HG02678 (cell line): Measurements from ENCODE around the gene WASF2.
"Not testable (repeated sequence)": the region's sequence is repeated elsewhere in the genome, so short reads cannot be mapped to it uniquely, and the experiment has no call there.

ENCODE experiments used
- ATAC-seq: cut with Tn5 transposase; IDR thresholded peaks from one replicate; pipeline ENCODE4 v1.9.1; 2021; ENCODE audit warnings: mild to moderate bottlenecking, moderate library complexity; ENCODE audit not compliant: unreplicated experiment

Gene WASF2, protein sequence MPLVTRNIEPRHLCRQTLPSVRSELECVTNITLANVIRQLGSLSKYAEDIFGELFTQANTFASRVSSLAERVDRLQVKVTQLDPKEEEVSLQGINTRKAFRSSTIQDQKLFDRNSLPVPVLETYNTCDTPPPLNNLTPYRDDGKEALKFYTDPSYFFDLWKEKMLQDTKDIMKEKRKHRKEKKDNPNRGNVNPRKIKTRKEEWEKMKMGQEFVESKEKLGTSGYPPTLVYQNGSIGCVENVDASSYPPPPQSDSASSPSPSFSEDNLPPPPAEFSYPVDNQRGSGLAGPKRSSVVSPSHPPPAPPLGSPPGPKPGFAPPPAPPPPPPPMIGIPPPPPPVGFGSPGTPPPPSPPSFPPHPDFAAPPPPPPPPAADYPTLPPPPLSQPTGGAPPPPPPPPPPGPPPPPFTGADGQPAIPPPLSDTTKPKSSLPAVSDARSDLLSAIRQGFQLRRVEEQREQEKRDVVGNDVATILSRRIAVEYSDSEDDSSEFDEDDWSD

DNA sequence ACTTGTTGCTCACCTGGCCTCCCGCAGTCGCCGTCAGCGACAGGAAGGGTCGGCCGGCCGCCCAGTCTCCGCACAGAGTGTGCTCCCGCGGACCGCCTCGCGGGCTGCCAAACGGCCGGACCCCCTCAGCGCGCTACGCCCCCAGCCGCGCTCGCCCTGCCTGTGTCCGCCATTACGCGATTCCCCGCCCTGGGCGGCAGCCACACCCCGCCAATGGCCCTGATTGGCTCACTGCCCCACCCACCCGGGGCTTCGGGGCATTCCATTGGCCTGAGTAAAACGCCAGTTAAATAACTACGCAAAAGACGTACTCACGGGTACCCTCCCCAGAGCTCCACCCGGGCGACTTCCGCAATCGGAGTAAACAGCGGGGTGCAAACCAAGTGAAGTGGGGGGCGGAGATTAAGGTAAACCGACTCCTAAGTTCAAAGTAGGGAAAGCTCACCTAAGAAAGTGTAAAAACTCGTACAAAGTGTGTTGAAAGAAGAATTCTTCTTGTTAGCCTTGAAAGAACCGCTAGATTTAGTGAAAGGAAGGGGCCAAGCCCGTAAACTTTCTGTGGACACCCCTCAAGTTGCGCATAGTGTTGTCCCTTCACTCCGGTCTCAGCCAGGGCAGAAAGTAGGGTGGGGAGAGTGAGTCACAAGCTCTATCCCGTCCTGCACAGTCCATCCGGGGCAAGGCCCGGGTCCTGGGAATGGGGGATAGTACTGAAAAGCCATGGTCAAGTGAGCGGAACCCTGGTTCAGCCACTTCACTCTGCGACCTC, at the start of gene WASF2:
Gene WASF2 (minus strand): TSS at position 195 of the 769 bp plus-strand sequence. CDS start 61,277 bp downstream, outside the sequence.
- peak; percentile 93 for ATAC-seq

DNA sequence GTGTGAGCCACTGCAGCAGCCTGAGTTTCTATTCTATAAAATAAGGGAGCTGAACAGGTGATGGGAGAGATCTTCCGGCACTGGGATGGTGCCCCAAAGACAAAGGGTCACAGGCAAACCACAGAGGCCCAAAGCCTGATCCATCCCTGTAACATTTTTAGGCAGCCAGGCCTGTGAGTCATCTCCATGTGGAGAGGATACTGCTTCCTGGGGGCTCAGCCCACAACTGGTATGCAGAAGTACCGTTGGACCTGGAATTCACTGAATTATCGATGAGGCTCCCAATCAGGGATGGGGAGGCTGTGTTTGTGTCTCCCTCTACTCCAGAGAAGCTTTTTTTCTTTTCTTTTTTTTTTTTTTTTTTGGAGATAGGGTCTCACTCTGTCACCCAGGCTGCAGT, 48.8 kb upstream of the WASF2 start:
- ATAC-seq, result no peak

DNA sequence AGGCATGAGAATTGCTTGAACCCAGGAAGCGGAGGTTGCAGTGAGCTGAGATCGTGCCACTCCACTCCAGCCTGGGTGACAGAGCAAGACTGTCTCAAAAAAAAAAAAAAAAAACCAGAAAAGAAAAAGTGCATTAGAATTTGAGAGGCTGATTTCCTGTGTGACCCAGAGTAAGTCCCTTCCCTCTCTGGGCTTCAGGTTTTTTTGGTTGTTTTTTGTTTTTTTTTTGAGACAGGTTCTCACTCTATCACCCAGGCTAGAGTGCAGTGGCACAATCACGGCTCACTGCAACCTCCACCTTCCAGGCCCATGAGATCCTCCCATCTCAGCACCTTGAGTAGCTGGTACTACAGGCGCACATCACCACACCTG, 48.3 kb upstream of the WASF2 start:
- ATAC-seq, result not testable (repeated sequence)

DNA sequence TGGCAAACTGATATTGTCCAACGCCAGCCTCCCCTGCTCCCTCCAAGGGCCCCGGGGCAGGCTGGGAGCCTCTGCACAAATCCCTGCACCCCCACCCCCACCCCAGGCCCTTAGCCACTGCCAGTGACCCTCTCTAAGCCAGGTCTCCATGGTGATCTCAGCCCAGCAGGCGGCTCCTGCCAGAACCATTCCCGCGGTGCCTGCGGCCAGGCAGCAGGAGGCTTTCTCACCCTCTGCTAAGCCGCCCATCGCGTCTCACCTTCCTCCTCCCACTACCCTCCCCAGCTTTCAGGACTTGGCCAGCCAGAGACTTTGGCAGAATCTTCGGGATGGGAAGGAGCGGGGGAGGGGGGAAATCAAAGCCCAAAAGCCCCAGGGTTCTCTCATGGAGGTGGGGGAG, 46.8 kb upstream of the WASF2 start:
- no peak for ATAC-seq

DNA sequence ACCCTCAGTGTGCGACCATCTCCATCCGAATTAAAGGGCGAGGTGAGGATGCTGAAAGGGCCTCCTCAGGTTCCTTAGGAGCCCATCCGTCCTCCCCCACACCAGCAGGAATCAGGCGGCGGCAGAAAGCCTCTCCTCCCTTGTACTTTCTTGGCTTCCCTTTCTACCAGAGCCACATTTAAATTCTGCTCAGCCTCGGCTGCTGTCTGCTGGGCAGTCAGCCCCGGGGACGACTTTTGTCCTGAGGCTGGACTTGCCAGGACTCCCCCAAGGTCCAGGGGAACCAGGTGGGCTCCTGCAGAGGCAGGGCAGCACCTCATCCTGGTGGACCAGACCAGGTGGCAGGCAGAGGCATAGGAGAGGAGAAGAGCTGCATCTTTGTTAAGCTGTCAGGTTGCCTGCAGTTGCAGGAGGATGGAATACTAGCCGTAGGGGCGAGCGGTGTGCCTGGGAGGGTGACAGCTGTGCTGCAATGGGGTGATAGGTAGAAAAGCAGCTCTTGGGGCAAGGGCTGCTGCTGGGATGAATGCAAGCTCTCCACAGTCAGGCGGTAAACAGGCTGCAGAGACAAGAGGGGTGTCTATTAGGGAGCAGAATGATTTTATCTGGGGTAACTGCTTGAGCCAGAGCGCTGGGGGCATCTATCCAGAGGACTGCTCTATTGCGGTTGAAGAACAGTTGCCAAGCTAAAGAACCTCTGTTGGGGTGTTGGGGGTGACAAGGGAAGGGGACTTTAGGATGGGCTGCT, 46.2 kb upstream of the WASF2 start:
- no peak for ATAC-seq

DNA sequence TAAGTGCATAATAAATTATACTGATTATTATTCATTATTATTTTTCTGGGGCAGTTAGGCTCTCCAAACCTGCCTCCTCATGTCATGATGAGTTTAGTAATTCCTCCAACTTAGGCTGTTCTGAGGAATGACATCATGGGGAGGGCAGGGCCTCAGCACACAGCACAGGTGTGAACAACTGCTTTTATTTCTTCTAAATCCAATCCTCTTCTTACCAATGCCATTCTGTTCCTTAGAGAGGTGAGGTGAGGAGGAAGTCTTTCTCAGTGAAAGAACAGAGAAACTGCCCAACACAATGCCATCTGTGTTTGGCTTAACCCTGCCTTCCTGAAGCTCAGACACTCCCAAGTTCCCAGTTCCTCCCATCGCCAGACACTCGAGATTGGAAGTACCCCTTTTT, 45.4 kb upstream of the WASF2 start:
- ATAC-seq, result no peak

DNA sequence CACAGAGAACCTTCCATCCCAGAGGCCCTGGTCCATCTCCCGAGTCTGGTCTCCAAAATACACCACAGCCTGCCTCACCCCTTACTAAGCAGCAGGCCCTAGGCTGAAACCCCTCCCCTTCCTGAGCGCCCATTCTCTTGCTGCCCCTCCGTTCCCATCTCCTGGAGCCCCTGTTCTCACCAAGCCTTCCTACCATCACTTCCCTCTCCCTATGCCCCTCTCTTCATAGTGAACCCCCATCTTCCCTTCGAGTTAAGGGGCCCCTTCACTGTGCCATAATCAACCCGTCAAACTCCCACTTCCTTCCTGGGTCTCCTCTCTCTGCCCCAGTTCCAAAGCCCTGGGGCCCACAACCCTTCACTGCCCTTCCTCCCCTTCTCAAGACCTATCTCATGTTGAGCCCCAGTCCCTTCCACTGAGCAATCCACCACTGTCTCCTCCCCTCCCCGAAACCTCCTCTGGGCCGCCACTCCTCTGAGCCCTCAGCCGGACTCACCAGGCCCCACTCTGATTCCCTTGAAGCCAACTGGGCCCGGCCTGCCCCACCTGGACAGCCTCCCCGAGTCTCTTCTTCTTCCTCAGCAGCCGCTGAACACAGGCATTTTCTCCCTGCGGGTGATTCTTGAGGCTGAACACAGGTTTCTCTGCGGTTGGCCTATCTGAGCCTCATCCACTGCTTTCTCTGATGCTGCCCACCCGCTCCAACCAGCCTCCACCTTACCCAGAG, 42.2 kb upstream of the WASF2 start:
- no peak for ATAC-seq

DNA sequence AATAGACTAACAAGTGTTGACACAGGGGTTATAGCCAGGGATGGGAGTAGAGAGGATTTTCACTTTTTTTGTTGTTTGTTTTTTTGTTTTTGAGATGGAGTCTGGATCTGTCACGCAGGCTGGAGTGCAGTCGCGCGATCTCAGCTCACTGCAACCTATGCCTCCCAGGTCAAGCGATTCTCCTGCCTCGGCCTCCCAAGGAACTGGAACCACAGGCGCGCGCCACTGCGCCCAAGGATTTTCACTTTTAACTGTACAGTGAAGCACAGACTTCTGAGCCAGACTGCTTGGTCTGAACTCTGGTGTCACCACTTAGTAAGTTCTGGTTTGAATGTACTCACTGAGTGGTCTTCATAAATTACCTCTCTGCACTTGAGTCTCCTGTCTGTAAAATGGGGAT, 40.2 kb upstream of the WASF2 start:
- no peak for ATAC-seq

DNA sequence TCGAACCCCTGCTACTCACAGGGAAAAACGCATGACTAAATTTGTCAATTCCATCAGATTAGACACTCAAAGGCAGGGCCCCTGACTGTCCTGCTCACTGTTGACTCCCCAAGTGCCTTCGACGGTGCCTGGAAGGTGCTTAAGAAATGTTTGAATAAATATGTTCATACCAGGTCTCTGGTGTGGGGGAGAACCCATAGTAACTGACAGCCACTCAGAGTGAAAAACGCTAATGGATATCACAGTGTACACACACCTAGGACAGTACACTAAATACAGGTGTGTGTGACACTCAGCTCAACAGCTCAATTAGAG, 39.7 kb upstream of the WASF2 start:
- ATAC-seq, result no peak

DNA sequence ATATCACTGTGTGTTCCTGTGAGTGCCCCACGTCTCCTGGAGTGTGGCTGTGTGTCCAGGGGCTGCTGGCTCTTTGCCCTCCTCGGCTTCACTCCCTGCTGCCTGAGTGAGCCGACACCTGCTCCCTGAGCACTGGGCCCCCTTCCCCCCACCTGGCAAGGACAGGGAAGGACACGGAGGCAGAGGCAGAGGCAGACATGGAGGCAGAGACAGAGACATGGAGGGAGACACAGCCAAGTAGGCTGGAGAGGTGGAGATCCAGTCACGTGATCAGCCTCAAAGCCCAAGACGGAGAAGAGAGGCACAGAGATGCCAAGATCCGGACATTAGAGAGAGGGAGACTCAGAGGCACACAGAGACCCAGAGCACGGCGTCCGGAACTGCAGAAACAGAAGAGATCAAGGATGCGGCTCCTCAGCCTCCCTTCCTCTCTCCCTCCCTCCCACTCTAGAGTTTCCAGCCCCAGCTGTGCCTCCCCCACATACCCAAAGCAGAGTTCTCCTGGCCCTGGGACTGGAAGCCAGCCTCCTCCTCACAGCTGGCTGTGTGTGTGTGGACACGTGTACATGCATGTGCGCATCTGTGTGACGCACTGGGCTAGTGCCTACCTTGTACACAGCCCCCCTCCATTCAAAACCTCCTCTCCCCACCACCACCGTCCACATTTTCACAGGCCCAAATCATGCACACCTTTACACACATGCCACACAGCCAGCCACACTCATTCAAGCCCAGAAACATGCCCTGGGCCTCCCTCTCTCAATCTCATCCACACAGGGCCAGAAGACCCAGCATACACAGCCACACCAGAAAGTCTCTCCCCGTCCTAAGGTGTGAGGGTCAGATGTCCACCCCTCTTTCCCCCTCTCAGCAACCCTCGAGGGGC, 39.1 kb upstream of the WASF2 start:
- no peak for ATAC-seq

DNA sequence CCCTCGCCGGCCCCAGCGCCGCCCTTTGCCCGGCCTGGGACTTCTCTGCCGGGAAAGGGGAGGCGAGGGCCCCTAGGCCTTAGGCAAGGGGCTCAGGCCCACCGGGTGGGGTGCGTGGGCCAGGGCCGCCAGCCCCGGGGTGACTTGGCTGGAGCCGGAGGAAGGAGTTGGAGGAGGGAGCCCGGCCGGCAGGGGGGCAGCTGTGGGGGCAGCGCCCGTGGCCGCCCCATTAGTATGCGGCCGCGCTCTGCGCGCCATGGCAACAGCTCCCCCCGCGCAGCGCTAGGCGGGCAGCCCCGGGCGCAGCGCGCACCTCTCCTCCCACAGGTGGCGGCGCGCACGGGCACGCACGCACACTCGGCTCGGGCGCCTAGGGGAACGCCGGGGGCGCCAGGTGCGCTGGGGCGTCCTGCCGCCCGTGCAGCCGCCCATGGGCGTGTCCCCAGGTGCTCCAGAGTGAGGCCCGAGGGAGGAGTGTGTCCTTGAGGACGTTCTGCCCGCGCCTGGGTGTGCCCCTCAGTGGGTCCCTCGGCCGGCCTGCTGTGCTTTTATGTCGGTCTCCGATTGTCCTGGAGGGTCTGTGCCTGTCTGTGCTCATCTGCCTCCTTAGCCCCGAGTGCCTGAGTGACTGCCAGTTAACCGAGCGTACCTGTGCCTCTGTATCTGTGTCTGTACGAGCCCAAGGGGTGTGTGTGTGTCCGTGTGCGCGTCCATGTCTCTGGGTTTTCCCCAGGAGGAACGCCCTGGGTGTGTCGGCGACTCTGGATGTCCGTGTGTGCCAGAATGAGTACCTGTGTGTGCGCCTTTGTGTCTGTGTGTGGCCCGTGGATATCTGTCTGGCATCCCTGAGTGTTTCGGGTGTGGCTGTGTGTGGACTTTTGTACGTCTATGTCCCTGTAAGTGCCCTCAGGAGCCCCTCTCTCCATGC, 38.2 kb upstream of the WASF2 start:
- ATAC-seq, result no peak

DNA sequence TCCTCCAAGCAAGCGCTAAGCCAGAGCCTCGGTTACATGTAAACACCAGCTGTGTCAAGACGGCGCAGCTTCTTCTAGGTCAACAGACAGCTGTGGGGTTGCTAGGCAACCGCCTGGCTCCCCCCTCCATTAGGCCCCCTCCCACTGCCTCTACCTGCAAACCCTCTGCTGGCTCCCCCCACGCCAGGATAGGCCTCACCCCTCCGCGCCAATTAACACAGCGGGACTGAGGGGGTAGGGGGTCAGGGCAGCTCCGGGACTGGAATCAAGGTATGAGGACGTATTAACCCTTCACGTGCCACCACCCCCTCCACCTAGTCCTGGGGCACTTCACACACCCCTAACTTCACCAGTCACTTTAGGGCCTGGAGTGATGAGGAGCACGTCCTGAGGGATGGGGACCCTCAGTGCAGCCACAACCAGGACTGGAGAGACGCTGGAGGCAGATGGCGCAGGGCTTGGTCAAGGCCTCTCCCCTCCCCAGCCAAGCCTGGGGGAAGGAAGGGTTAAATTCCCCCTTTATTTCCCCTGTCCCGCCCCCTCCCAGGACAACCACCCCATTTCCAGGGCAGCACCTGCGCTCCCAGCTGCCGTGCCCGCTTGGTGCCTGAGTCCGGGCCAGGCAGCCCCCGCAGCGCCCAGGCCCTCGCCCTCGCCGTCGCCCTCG, 37.4 kb upstream of the WASF2 start:
- ATAC-seq, result no peak

DNA sequence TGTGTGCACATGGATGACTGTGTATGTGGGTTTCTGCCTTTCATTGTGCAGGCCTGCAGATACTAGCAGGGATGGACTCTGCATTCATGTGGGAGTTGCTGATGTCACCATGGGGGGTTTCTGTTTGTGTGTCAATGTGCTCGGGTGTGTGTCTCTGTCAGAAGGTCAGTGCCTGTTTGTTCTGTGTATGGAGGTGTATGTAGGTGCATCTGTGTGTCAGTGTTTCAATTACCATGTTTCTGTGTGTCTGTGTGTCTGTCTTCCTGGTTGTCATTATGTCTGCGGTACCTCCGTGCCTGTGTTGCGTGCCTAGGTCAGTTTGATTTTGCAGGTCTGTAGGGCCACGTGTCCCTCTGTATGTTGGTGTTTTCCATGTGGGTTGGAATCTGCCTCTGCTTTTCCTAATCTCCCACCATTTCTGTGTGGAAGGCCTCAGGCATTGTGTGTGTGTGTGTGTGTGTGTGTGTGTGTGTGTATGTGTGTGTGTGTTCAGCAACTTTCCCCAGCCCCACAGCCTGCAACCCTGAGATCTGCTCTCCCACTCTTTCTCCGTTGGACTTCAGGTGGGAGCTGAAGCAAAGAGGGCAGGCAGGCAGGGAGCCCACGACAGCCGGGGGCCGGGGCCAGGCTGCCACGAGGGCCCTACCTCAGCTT, 36.7 kb upstream of the WASF2 start:
- no peak for ATAC-seq

DNA sequence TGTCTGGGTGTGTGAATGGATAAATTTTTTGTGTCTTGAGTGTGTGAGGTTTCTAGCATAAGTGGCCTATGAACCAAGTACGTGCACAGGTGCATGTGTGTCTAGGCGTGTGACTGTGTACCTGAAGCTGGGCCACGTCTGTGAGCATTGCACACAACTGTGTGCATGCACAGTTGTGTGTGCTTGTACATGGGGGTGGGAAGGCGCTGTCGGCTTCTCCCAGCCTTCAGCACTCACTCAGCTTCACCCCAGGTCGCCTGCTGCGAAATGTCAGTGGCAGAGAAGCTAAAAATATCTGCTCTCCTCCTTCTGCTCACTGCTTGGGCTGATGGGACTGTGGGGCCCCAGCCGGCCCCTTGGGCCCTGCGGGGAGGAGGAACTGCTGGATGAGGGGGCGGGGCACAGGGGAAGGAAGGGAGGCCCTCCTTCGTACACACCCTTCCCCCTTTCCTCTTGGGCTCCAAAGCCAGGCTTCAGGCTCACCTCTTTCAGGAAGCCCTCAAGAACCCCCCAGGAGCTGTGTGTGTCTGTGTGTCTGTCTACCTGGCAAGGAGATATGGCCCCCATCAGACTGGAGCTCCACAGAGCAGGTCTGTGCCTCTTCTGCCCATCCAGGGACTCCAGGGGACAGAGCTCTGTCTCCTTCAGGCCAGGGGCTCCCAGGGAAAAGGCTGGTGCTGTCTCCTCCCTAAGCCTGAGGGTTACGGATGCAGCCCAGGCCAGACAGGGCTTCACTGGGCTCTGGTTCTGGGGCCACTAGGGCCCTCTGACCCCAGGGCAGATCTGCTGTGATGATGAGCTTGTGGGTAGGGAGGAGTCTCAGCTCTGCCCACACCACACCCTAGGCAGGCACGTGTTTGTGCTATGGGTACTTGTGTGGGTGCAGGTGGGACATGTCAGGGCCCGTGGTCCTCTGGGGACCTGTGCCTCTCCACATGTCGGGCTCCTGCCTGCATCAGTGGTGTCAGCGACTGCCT, 35.6 kb upstream of the WASF2 start:
- ATAC-seq, result peak; percentile 40

DNA sequence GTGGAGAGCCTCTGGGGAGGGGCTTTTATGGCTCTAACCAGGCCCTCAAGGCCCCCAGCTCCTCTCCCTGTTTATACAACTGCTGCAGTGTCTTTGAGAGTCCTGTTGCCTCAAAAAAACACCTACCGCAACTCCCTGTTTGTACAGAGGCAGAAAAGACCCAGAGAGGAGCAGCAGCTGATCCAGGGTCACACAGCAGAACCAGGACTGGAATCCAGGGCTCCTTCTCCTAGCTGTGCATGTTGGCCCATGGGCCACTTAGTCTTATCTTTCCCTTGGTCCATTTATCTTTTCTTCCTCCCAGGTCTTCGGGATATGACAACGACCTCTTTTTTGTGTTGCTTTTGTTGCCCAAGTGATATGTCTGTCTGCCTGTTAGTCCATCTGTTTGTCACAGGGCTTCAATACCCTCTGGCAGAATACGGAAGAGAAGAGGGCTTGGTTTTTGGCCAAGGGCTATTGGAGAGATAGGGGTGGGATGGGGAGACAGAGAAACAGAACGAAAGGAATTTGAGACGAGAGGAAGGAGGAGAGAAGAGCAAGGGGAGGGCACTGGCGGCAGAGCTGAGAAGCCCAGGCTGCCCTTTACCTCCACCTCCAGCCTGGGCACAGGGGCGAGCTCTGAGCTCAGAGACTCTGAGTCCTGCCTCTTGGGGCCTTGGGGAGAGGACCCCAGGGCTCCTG, 33.5 kb upstream of the WASF2 start:
- no peak for ATAC-seq
